HG03175 (cell line): Measurements from ENCODE around the gene P2RX7.

ENCODE experiments used
- ATAC-seq: cut with Tn5 transposase; IDR thresholded peaks from one replicate; pipeline ENCODE4 v1.9.1; 2021; ENCODE audit warnings: mild to moderate bottlenecking, moderate library complexity; ENCODE audit not compliant: unreplicated experiment

P2RX7 gene

DNA sequence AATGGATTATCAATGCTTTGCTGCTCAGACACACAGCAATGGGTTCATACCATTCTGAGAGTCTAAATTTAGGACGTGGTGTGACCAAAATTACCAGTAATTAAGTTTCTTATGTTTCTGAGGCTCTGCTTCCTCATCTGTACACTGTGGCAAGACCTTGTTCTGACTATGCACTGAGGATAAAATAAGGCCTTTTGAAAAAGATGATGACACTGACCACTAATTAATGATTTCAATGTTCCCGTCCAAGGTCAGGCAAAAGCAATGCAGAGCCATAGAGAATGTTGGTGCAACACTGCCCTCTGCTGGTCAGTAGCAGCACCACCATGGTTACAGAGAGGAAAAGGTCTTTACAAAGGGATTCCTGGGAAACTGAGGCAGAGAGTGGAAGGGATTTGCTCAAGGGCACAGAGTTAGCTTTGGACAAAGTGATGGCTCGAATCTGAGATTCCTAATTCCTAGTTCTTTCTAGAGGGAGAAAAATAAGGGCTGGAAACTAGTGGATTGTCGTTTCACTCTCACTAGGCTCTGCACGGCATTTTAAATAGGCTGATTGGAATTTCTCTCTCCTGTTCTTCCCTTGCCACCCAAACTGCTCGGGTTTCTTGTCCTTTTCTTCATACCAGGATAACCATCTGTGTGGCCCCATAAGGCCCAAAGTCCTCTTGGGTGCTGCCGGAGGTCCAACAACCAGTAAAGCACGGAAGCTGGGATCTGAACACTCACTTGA lies 22.3 kb upstream of the P2RX7 start:
- peak; percentile 85 for ATAC-seq

DNA sequence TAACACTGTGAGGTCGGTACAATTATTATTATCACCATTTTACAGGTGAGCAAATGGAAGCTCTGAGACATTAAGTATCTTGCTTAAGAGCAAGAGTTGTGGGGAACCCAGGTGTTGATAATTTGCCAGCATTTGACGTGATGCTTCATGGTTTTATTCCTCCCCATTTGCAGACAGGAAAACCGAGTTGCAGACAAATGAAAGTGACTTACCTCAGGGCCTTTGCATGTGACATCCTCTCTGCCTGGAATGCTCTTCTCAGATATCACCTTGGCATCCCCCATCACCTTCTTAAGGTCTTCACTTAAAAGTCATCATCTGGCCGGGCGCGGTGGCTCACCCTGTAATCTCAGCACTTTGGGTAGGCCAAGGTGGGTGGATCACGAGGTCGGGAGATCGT lies 21.0 kb upstream of the P2RX7 start:
- ATAC-seq = no peak

DNA sequence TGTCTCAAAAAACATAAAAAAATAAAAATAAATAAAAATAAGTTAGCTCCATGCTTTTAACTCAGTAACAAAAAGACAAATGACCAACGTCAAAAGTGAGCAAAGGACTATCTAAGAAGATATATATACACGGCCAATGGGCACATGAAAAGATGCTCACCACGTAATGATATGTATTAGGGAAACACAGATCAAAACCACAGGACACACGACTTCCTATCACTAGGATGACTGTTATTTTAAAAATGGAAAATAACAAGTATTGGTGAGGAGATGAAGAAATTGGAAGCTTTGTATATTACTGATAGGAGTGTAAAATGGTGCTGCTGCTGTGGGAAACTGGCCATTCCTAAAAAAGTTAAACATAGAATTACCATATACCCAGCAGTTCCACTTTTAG lies 20.2 kb upstream of the P2RX7 start:
- no peak for ATAC-seq

DNA sequence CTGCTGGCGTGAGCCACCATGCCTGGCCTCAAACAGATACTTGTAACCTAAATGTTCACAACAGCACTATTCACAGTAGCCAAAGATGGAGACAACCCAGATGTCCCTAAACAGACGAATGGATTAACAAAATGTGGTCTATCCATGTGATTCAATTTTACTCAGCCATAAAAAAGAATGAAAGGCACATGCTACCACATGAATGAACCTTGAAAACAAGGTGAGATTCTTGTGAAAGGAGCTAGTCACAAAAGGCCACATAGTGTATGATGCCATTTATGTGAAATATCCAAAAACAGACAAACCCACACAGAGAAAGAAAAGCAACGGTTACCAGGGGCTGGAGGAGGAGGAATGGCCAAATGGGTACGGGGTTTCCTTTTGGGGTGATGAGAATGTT lies 19.6 kb upstream of the P2RX7 start:
- ATAC-seq = no peak

DNA sequence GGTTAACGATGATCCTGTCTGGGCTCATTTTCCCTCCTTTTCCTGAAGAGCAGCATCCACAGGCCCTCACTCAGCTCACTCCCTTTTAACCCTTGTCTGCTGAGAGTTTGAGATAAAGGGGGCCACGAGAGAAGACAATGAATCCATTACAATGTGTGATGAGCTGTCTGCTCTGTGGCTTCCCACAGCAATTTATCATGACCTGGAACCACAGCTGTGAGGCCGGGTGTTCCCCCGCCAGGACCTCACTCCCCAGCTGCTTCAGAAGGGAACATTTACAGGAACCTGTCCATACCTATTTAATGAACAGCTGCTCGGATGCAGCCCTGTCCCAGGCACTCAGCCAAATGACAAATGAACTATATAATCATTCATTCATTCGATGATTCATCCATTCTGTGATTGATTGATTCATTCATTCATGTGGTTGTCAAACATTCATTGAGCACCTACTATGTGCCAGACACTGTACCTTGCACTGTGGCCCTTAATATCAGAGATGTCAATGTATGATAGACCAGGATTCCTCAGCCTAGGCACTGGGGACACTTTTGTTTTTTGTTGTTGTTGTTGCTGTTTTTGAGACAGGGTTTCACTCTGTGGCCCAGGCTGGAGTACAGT lies 18.5 kb upstream of the P2RX7 start:
- no peak for ATAC-seq

DNA sequence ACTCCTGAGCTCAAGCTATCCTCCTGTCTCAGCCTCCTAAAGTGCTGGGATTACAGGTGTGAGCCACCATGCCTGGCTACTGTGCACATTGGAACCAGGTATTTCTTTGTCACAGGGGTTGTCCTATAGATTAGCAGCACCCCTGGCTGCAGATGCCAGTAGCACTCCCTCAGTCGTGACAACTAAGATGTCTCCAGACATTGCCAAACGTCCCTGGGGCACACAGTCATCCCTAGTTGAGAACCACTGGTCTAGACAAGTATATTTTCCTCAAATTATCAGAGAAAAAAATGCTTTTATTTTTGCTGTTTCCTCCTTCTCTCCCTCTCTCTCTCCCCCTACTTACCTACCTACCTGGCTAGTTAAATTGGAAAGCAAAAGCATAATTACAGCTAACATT lies 17.9 kb upstream of the P2RX7 start:
- no peak for ATAC-seq

DNA sequence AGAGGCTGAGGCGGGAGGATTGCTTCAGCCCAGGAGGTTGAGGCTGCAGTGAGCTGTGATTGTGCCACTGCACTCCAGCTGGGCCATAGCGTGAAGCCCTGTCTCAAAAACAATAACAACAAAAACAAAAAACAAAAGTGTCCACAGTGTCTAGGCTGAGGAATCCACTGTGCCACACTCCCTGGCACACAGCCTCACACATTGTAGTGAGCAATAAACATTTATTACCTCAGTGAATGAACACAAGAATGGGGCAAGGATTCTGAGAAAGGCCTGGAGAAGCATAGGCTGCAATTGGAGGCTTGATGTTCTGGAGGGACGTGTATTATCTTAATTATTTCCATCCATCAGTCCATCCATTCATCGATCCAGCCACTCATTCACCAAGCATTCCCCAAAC lies 17.1 kb upstream of the P2RX7 start:
- ATAC-seq = no peak

DNA sequence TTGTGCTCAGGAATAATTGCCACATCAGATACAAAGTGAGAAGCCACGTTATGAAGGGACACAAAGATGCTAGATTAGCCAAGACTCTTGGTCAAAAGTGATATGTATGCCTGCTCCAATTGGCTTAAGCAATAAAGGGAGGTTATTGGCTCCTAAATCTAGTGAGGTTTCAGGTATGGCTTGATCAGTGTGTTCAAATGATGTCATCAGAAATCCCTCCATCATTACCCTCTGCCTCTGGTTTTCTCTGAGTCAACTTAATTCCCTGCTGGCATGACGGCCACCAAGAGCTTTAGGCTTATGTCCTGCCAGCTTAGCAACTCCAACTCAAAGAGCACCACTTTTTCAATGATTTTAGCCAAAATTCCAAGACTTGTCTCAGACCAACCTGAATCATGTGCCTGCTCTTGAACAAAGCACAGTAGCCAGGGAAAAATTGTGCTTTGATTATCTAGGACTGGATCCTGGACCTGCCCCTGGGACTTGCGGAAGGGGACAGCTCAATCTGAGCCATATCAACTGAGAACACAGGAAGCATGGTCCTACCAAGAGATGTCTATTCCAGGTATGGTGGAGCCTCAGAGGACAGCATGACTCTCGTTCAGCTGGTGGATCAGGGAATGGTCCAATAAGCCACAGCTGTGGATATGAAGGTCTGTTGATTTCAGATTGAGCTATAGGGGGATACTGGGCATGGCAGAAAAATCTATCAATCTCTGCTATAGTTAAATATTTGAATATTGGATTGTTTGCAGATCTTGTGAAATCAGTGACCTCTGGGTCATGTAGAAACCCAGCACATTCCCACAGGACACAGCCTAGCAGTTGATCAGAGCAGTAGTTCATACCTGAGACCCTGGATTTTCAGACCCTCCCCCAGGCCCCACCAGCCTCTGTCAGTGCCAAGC lies 16.1 kb upstream of the P2RX7 start:
- no peak for ATAC-seq

DNA sequence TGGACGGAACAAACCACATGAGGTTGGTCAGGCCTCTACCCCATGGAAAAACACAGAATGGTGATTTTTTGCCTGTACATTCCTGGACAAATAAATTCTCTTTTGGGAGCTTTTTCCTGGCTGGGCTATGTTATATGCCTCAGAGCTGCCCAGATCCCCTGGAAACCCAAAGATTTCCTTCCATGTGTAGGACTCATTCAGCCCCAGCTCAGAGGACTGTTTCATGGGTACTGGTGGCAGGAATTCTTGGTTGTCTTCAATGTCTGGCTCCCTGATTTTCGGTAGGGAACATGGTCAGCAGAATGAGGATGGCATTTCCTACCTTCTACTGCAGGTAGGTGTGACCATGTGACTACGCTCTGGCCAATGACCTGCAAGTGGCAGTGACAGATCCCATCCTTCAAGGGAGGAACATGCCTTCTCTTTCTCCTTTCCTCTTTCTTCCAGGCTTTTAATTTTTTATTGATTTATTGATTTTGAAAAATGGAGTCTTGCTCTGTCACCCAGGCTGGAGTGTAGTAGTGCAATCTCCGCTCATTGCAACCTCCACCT lies 15.4 kb upstream of the P2RX7 start:
- ATAC-seq = no peak

DNA sequence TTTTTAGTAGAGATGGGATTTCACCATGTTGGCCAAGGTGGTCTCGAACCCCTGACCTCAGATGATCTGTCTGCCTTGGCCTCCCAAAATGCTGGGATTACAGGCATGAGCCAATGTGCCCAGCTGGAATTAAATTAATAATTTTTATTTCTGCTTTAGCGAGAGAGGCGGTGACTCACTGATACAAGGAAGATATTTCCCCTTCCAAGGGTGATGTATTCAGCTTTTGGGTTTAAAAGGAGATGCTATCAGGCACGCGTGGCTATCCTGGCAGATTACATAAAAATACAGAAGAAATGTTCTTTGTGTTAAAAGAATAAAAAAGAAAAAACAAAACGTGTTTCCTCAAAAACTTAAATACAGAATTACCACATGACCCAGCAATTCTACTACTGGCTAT lies 12.4 kb upstream of the P2RX7 start:
- ATAC-seq = no peak

DNA sequence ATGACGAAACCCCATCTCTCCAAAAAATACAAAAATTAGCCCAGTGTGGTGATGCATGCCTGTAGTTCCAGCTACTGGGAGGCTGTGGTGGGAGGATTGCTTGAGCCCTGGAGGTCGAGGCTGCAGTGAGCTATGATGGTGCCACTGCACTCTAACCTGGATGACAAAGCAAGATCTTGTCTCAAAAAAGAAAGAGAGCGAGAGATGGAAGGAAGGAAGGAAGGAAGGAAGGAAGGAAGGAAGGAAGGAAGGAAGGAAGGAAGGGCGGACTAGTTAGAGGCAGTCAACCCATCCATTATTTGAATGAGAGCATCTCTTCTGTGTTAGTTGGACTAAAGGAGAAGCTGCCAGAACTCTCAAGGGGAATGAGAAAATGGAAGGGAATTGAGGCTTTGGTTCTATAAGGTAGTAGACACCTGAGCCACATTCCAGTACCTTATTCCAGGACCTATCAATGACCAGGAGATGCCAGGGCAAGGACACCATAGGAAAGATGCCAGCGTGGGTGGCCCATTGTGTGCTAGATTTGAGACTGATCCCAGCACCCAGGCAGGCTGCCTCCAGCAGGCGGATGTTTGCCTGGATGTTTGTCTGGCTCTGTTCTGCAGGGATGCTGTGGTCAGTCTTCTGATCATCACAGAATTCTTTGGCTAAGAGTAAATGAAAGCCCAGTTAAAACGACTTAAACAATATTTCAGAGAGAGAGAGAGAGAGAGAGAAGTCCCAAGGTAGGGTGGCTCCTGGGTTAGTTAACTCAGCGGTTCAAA lies 11.5 kb upstream of the P2RX7 start:
- no peak for ATAC-seq

DNA sequence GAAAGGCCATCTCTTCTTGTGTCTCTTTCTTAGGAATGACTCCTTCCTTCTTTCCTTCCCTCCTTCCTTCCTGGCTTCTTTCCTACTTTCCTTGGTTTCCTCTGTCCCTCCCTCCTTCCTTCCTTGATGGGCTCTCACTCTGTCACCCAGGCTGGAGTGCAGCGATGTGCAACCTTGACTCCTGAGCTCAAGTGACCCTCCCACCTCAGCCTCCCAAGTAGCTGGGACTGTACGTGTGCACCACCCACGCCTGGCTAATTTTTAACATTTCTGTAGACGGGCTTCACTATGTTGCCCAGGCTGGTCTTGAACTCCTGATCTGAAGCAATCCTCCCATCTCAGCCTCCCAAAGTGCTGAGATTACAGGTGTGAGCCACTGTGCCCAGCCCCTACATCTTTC lies 10.9 kb upstream of the P2RX7 start:
- no peak for ATAC-seq

DNA sequence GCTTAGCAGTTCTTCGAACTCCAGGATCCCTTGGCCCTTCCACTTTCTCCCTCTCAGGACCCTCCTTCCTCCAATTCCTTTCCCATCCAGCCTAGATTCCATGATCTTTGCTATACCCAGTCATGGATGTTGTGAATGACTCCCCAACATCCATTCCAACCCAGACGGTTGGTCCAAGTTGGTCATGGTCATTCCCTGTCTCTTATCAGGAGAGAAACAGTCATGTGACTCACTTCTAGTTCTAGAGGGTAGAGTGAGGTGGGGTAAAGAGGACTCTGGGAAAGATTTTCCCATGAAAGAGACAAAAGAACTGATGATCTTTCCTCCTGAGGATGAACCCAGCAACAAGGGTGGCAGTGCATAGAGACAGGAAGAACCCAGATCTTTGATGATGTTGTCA lies 9.2 kb upstream of the P2RX7 start:
- ATAC-seq = no peak

DNA sequence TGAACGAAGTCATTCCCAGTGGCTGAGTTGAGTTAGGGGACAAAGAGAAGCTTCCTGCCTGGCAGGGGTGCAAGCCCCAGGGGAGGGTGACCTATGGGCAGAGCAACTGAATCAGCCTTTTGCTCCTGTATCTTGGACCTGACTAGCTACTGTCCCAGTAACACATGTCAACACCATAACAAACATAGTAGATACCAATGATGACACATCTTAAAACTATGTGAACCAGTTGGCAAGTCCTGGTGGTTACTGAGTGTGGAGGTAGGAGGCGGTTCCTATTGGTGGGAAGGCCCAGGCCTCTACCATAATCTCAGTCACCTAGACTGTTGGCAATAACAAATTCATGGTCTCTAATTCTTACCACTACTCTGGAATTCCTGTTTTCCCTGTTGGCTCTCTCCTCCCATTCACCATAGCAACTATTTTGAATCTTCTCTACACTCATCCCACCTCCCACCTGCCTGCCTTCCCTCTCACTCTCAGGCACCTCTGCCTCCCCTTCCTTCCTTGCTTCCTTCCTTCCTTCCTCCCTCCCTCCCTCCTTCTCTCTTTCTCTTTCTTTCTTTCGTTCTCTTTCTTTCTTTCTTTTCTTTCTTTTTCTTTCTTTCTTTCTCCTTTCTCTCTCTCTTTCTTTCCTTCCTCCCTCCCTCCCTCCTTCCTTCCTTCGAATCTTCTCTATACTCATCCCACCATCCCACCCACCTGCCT lies 8.1 kb upstream of the P2RX7 start:
- no peak for ATAC-seq

DNA sequence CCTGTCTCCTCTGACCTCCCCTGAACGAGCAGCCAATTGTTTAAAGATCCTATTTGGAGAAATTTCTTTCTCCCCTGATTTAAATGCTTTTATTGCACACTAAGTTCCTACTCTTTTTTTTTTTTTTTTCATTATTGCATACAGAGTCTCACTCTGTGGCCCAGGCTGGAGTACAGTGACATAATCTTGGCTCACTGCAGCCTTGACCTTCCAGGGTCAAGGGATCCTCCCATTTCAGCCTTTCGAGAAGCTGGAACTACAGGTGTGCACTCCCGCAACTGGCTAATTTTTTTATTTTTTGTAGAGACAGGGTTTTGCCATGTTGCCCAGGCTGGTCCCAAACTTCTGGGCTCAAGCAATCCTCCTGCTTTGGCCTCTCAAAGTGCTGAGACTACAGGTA lies 5.2 kb upstream of the P2RX7 start:
- ATAC-seq = no peak

DNA sequence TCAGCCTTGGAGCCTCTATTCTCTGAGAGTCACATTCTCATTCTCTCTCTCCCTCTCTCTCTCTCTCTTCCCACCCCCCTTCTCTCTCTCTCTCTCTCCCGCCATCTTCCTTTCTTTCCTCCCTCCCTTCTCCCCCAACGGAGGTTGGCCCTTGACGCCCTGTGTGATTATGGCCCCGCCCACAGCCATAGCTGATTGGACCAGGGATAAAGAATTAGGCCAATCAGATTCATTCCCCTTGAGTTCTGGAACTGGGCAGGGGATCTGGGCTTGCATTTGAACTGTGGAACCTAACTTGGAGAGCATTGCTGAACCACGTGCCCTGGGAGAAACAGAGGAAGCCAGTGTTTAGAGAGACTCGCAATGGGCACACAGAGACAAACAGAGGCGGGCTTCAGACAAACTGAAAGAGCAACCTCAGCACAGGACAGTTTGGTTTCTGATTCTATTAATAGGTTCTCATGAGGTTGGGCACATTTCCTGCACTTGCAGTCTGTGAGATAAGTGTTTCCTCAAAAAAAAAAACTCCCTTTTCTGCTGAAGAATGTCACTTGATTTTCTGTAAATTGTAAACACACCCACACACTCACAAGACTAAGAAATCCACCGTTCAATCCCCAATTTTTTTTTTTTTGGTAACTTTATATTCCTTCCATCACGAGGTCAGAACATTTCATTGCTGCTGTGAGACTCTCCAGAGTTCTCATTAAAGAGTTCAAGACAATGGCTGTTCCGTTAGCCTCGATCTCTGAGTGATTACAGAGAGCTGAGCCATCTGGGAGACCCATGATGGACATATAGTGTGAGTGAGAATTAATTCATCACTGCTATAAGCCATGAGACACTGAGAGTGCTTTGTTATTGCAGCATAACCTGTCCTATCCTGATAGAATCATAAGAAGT lies 3.5 kb upstream of the P2RX7 start:
- peak; percentile 81 for ATAC-seq

DNA sequence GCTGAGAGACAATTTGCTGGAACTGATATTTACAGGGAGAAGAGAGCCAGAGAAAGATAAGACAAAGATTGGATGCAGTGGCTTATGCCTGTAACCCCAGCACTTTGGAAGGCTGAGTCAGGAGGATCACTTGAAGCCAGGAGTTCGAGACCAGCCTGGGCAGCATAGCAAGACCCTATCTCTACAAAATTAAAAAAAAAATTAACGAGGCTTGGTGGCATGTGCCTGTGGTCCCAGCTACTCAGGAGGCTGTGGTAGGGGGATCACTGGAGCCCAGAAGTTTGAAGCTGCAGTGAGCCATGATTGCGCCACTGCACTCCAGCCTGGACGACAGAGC lies 2.9 kb upstream of the P2RX7 start:
- no peak for ATAC-seq

DNA sequence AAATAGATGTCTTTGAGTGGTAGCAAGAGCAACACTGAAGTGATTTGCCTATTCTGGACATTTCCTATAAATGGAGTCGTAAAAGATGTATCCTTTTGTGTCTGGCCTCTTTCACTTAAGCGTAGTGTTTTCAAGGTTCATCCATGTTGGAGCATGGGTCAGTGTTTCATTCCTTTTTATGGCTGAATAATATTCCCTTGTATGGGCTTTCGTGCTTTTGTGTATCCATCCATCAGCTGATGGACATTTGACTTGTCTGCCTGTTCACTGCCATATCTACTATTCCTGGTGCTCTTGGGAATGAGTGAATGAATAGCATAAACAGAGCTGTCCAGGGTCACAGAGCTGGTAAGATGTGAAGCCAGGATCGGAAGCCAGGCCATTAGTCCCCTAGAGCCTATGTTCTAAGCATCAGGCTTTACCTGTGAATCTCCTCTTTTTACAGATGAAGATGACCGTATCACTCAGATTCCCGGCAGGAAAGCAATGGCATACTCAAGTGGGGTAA lies 1.8 kb upstream of the P2RX7 start:
- no peak for ATAC-seq

DNA sequence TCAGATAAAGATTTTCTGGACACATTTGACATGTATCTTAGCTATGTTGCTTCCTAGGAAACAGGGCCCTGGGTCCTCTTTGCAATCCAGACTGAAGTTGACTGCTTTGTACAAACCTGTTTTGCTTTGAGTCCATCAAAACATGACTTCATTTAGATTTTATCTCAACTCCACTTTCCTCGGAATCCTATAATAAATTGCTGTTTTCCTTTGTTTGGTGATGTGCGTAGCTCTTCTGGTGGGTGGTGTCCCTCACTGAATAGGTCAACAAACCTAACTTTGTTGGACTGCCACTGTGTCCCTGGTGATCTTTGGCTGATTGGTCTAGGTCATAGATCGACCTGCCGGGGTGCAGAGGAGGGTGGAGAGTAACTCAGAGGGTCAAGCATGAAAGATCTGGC lies 735 bp upstream of the P2RX7 start:
- ATAC-seq = no peak
